H1 (cell line): ENCODE results near the gene TRMT44.
"Not testable (repeated sequence)": the region's sequence is repeated elsewhere in the genome, so short reads cannot be mapped to it uniquely, and the experiment has no call there.

Experiments used
- CBX8 ChIP-seq: fragments of 300-800, 300-1000 bp; sonication (generic); IDR thresholded peaks from 2 replicates; pipeline ENCODE4 v1.7.1; 2016; ENCODE audit warnings: low read depth, low read length, borderline replicate concordance
- CHD2 ChIP-seq: IDR thresholded peaks from 2 replicates; pipeline ENCODE4 v1.6.1; 2012; ENCODE audit warnings: low read length, improper control_type of control experiment
- JUND ChIP-seq: IDR thresholded peaks from 2 replicates; pipeline ENCODE4 v1.6.1; 2011; ENCODE audit warnings: mild to moderate bottlenecking, improper control_type of control experiment, low read length
- PHF8 ChIP-seq: fragments of 200-600 bp; sonication (generic); conservative IDR thresholded peaks from 2 replicates; pipeline ENCODE4 v1.7.1; 2012; ENCODE audit warnings: low read depth, mild to moderate bottlenecking, inconsistent platforms, low read length, moderate library complexity
- RAD21 ChIP-seq, 2 experiments: IDR thresholded peaks in 1 of 2; conservative IDR thresholded peaks in 1 of 2; 2 replicates each; pipeline ENCODE4 v1.6.1; 2011; ENCODE audit warnings: low read depth in 2 of 2, low read length in 2 of 2, improper control_type of control experiment in 1 of 2, inconsistent platforms in 1 of 2, mild to moderate bottlenecking in 1 of 2, moderate library complexity in 1 of 2
- RFX5 ChIP-seq: IDR thresholded peaks from 2 replicates; pipeline ENCODE4 v1.6.1; 2011; ENCODE audit warnings: low read depth, low read length, improper control_type of control experiment, borderline replicate concordance
- SIN3A ChIP-seq, 2 experiments: IDR thresholded peaks in 1 of 2; conservative IDR thresholded peaks in 1 of 2; 2 replicates each; pipeline ENCODE4 v1.6.1; 2011 to 2012; ENCODE audit warnings: low read length in 2 of 2, improper control_type of control experiment in 1 of 2, low read depth in 1 of 2, mild to moderate bottlenecking in 1 of 2
- SP1 ChIP-seq: IDR thresholded peaks from 2 replicates; pipeline ENCODE4 v1.6.1; 2011; ENCODE audit warnings: low read depth, low read length
- YY1 ChIP-seq: IDR thresholded peaks from 2 replicates; pipeline ENCODE4 v1.6.1; 2011; ENCODE audit warnings: low read depth, mild to moderate bottlenecking, low read length
- TF ChIP-seq, protein P1 (sequence below): IDR thresholded peaks from 2 replicates; pipeline ENCODE4 v1.6.1; 2011; ENCODE audit warnings: low read length, improper control_type of control experiment
- TF ChIP-seq, protein P2 (sequence below), 3 experiments: IDR thresholded peaks; 1 replicate in 2 of 3; 2 replicates in 1 of 3; pipeline versions ENCODE4 v1.5.1 to v1.6.1; 2011; ENCODE audit warnings: low read length in 3 of 3, mild to moderate bottlenecking in 3 of 3, inconsistent platforms in 2 of 3, low read depth in 1 of 3, moderate library complexity in 1 of 3; ENCODE audit not compliant: insufficient read depth in 1 of 3; ENCODE audit errors: control extremely low read depth in 1 of 3

DNA sequence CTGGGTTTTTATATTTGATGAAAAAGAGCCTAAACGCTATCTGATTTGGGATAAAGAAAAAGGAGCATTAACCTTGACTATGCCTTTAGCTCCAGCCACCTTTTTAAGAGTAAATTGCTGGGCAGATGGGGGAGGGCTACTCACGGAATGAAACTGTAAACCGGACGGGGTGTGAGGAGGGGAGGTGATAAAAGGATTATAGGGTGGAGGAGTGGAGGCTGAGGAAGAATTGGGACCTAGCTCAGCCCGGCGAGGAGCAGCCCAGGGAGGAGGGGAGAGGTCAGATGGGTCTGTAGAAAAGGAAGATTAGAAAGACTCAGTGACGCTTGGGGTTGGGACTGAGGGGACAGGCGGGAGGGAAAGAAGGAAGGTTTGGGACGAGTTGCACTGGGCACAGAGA is 46.1 kb downstream of the TRMT44 start:
- not testable (repeated sequence) for TF ChIP-seq JUND; YY1; RFX5; PHF8; CHD2; SP1; SIN3A (conservative IDR thresholded peaks at IDR 0.05 in 1 of 2, IDR thresholded peaks at IDR 0.05 in 1 of 2; ENCODE audit: low read depth in 1 of 2, low read length in 2 of 2); RAD21 (IDR thresholded peaks at IDR 0.05 in 1 of 2, conservative IDR thresholded peaks at IDR 0.05 in 1 of 2; ENCODE audit: low read depth in 2 of 2, low read length in 2 of 2); CBX8
- TF ChIP-seq, protein P1, sequence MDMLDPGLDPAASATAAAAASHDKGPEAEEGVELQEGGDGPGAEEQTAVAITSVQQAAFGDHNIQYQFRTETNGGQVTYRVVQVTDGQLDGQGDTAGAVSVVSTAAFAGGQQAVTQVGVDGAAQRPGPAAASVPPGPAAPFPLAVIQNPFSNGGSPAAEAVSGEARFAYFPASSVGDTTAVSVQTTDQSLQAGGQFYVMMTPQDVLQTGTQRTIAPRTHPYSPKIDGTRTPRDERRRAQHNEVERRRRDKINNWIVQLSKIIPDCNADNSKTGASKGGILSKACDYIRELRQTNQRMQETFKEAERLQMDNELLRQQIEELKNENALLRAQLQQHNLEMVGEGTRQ = not testable (repeated sequence)
- TF ChIP-seq, protein P2, sequence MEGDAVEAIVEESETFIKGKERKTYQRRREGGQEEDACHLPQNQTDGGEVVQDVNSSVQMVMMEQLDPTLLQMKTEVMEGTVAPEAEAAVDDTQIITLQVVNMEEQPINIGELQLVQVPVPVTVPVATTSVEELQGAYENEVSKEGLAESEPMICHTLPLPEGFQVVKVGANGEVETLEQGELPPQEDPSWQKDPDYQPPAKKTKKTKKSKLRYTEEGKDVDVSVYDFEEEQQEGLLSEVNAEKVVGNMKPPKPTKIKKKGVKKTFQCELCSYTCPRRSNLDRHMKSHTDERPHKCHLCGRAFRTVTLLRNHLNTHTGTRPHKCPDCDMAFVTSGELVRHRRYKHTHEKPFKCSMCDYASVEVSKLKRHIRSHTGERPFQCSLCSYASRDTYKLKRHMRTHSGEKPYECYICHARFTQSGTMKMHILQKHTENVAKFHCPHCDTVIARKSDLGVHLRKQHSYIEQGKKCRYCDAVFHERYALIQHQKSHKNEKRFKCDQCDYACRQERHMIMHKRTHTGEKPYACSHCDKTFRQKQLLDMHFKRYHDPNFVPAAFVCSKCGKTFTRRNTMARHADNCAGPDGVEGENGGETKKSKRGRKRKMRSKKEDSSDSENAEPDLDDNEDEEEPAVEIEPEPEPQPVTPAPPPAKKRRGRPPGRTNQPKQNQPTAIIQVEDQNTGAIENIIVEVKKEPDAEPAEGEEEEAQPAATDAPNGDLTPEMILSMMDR (IDR thresholded peaks at IDR 0.05; ENCODE audit: control extremely low read depth in 1 of 3, insufficient read depth in 1 of 3, low read depth in 1 of 3, low read length in 3 of 3) = not testable (repeated sequence)
